ENCODE results near the gene CLIC4. TPM values are rescaled to one million over a fixed set of nuclear protein-coding genes. Genes with fewer than 3 reads are reported as not detected.
"Not testable (repeated sequence)": the region's sequence is repeated elsewhere in the genome, so short reads cannot be mapped to it uniquely, and the experiment has no call there.

CLIC4 gene
- total RNA-seq, 2 donors from 2014 or later, result 58.1 to 78.8 TPM

GRCh38 chr1:24726741-24727140, 18.5 kb upstream of the CLIC4 start:
- H3K27me3 ChIP-seq, result no peaks in the 10 kb centered on the region
- DNase-seq (no peak), ATAC-seq (no peak)
- no peak overlapping the region for H3K27ac ChIP-seq
- no peak overlapping the region for H3K4me3 ChIP-seq
- H3K36me3 ChIP-seq (replicated peaks in 1 of 2; ENCODE audit: insufficient read depth in 1 of 2, low read depth in 2 of 2), result no peaks in the 10 kb centered on the region
- no peak for TF ChIP-seq CTCF (IDR thresholded peaks at IDR 0.05)
- no peak for TF ChIP-seq POLR2A (IDR thresholded peaks at IDR 0.05)
- H3K9me3 ChIP-seq, result no peaks in the 10 kb centered on the region
- WGBS, 2 donors, result 82 to 89% methylated on average over 4 of the region's 4 CpGs
- H3K4me1 ChIP-seq, result peaks cover 14% of the 10 kb centered on the region
- intact Hi-C loops (cut with DNase I), result no loop called here

- ATAC-seq, result peak; percentile 38
- Histone ChIP-seq H3K4me1 (peaks cover 14% of the 10 kb centered on the region), H3K27ac (no peak overlapping the region)
These were observed 17.6 kb upstream of the CLIC4 start for GRCh38 chr1:24727501-24728216.

DNA sequence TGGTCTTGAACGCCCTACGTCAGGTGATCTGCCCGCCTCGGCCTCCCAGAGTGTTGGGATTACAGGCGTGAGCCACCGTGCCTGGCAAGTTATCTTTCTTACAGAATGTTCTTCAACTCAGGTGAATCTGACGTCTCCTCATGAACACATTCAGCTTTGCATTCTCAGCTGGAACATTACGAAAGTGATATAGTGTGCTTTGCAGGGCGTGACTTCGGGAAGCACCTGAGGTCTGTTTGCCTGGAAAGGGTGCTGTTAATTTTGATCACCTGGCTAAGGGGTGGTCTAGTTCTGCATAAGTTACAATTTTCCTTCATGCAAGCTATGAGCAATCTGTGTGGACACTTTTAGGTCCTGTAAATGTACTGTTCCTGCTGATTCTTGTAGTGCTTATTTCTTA, 16.3 kb upstream of the CLIC4 start:
- ATAC-seq, result no peak
- Histone ChIP-seq H3K4me3 (no peak overlapping the region), H3K36me3 (replicated peaks in 1 of 2; ENCODE audit: insufficient read depth in 1 of 2, low read depth in 2 of 2) (no peaks in the 10 kb centered on the region), H3K4me1 (peaks cover 14% of the 10 kb centered on the region), H3K27me3 (no peaks in the 10 kb centered on the region), H3K9me3 (no peaks in the 10 kb centered on the region), H3K27ac (no peak overlapping the region)
- intact Hi-C loops (cut with DNase I), result no loop called here
- no peak for TF ChIP-seq CTCF (IDR thresholded peaks at IDR 0.05)
- TF ChIP-seq POLR2A (IDR thresholded peaks at IDR 0.05), result no peak
- 90% methylated on average over 10 of the region's 10 CpGs for WGBS, 2 donors
- no peak for DNase-seq

More at GRCh38 chr1:24727501-24728216, 17.6 kb upstream of the CLIC4 start:
- H3K36me3 ChIP-seq (replicated peaks in 1 of 2; ENCODE audit: insufficient read depth in 1 of 2, low read depth in 2 of 2), result no peaks in the 10 kb centered on the region
- no peak for TF ChIP-seq CTCF (IDR thresholded peaks at IDR 0.05)
- no peak for TF ChIP-seq POLR2A (IDR thresholded peaks at IDR 0.05)
- 69 to 72% methylated on average over 9 of the region's 9 CpGs for WGBS, 2 donors
- intact Hi-C loops (cut with DNase I), result no loop called here
- no peak overlapping the region for H3K4me3 ChIP-seq
- no peaks in the 10 kb centered on the region for H3K9me3 ChIP-seq
- DNase-seq, result peak in 3 of 4 donors; percentile 38 to 71 (median 44)
- H3K27me3 ChIP-seq, result no peaks in the 10 kb centered on the region

- Histone ChIP-seq H3K4me3 (no peak overlapping the region), H3K27me3 (no peaks in the 10 kb centered on the region), H3K4me1 (peaks cover 8% of the 10 kb centered on the region), H3K27ac (no peak overlapping the region), H3K9me3 (no peaks in the 10 kb centered on the region), H3K36me3 (replicated peaks in 1 of 2; ENCODE audit: insufficient read depth in 1 of 2, low read depth in 2 of 2) (no peaks in the 10 kb centered on the region)
- DNase-seq (no peak), ATAC-seq (no peak)
- intact Hi-C loops (cut with DNase I), result no loop called here
- no peak for TF ChIP-seq POLR2A (IDR thresholded peaks at IDR 0.05)
- TF ChIP-seq CTCF (IDR thresholded peaks at IDR 0.05), result no peak
- WGBS, 2 donors, result 65 to 72% methylated on average over 4 of the region's 4 CpGs
These were observed 12.9 kb upstream of the CLIC4 start for GRCh38 chr1:24732186-24732885.

GRCh38 chr1:24733342-24733741, 11.9 kb upstream of the CLIC4 start:
- H3K9me3 ChIP-seq; intact Hi-C loops (cut with DNase I); DNase-seq; H3K36me3 ChIP-seq (replicated peaks in 1 of 2; ENCODE audit: insufficient read depth in 1 of 2, low read depth in 2 of 2); H3K27me3 ChIP-seq; ATAC-seq; H3K4me3 ChIP-seq; H3K4me1 ChIP-seq: not testable (repeated sequence)
- WGBS, 2 donors, result 76 to 82% methylated on average over 7 of the region's 7 CpGs
- peak overlapping the region in 1 of 4 donors; percentile 1 for H3K27ac ChIP-seq
